HG03520 (cell line): ENCODE measurements around the gene MLLT3.
"Not testable (repeated sequence)": the region's sequence is repeated elsewhere in the genome, so short reads cannot be mapped to it uniquely, and the experiment has no call there.

ENCODE experiments used
- ATAC-seq: cut with Tn5 transposase; IDR thresholded peaks from one replicate; pipeline ENCODE4 v1.9.1; 2021; ENCODE audit warnings: mild to moderate bottlenecking, moderate library complexity; ENCODE audit not compliant: unreplicated experiment

MLLT3 gene

GRCh38 chr9:20599195-20599594 is 23.1 kb downstream of the MLLT3 start:
- no peak for ATAC-seq

- ATAC-seq: no peak
Measured at GRCh38 chr9:20598367-20598766, 23.9 kb downstream of the MLLT3 start.

GRCh38 chr9:20597862-20598261 is 24.4 kb downstream of the MLLT3 start:
- ATAC-seq: no peak

- ATAC-seq: no peak
Measured at GRCh38 chr9:20594608-20595007, 27.7 kb downstream of the MLLT3 start.

GRCh38 chr9:20593537-20593936 is 28.8 kb downstream of the MLLT3 start:
- no peak for ATAC-seq

GRCh38 chr9:20593105-20593504 is 29.2 kb downstream of the MLLT3 start:
- ATAC-seq: no peak

- ATAC-seq: no peak
Measured at GRCh38 chr9:20592673-20593072, 29.6 kb downstream of the MLLT3 start.

- ATAC-seq: no peak
Measured at GRCh38 chr9:20591223-20591622, 31.1 kb downstream of the MLLT3 start.

- no peak for ATAC-seq
Measured at GRCh38 chr9:20584968-20585643, 37.2 kb downstream of the MLLT3 start.

- not testable (repeated sequence) for ATAC-seq
Measured at GRCh38 chr9:20583088-20583487, 39.2 kb downstream of the MLLT3 start.

- ATAC-seq: peak; percentile 70
Measured at GRCh38 chr9:20582150-20582549, 40.1 kb downstream of the MLLT3 start.

GRCh38 chr9:20580673-20581072 is 41.6 kb downstream of the MLLT3 start:
- no peak for ATAC-seq

GRCh38 chr9:20579524-20580314 is 42.6 kb downstream of the MLLT3 start:
- no peak for ATAC-seq

- no peak for ATAC-seq
Measured at GRCh38 chr9:20573023-20573422, 49.3 kb downstream of the MLLT3 start.

- ATAC-seq: peak; percentile 78
Measured at GRCh38 chr9:20570756-20571155, 51.5 kb downstream of the MLLT3 start.

GRCh38 chr9:20570087-20570486 is 52.2 kb downstream of the MLLT3 start:
- no peak for ATAC-seq

GRCh38 chr9:20569525-20569924 is 52.8 kb downstream of the MLLT3 start:
- ATAC-seq: no peak

GRCh38 chr9:20568400-20568799 is 53.9 kb downstream of the MLLT3 start:
- no peak for ATAC-seq

- ATAC-seq: no peak
Measured at GRCh38 chr9:20566401-20566800, 55.9 kb downstream of the MLLT3 start.

- no peak for ATAC-seq
Measured at GRCh38 chr9:20564650-20565049, 57.6 kb downstream of the MLLT3 start.

GRCh38 chr9:20563917-20564316 is 58.4 kb downstream of the MLLT3 start:
- no peak for ATAC-seq

GRCh38 chr9:20562051-20562450 is 60.2 kb downstream of the MLLT3 start:
- peak; percentile 50 for ATAC-seq
